Ishikawa (cell line): Measurements from ENCODE around the gene E2F2.

ENCODE experiments used
- CEBPB ChIP-seq: IDR thresholded peaks from 2 replicates; pipeline ENCODE4 v1.6.1; 2012
- CREB1 ChIP-seq: IDR thresholded peaks from 2 replicates; pipeline ENCODE4 v1.6.1; 2012; ENCODE audit warnings: low read depth
- EGR1 ChIP-seq: IDR thresholded peaks from 2 replicates; pipeline ENCODE4 v1.6.1; 2012
- EP300 ChIP-seq: IDR thresholded peaks from 2 replicates; pipeline ENCODE4 v1.6.1; 2012; ENCODE audit warnings: borderline replicate concordance
- FOXM1 ChIP-seq: IDR thresholded peaks from 2 replicates; pipeline ENCODE4 v1.6.1; 2012; ENCODE audit warnings: low read depth, borderline replicate concordance
- NFIC ChIP-seq: IDR thresholded peaks from 2 replicates; pipeline ENCODE4 v1.6.1; 2012
- RAD21 ChIP-seq: IDR thresholded peaks from 2 replicates; pipeline ENCODE4 v1.6.1; 2012; ENCODE audit warnings: low read depth
- TAF1 ChIP-seq: IDR thresholded peaks from 2 replicates; pipeline ENCODE4 v1.6.1; 2012; ENCODE audit warnings: low read depth, mild to moderate bottlenecking
- TCF12 ChIP-seq: IDR thresholded peaks from 2 replicates; pipeline ENCODE4 v1.6.1; 2012; ENCODE audit warnings: low read depth
- TEAD4 ChIP-seq: IDR thresholded peaks from 2 replicates; pipeline ENCODE4 v1.6.1; 2012
- YY1 ChIP-seq: IDR thresholded peaks from 2 replicates; pipeline ENCODE4 v1.6.1; 2012; ENCODE audit warnings: low read depth
- ZBTB7A ChIP-seq: IDR thresholded peaks from 2 replicates; pipeline ENCODE4 v1.6.1; 2012; ENCODE audit warnings: low read depth
- TF ChIP-seq, protein P1 (sequence below): IDR thresholded peaks from 2 replicates; pipeline ENCODE4 v1.6.1; 2012
- TF ChIP-seq, protein P2 (sequence below): IDR thresholded peaks from 2 replicates; pipeline ENCODE4 v1.6.1; 2012; ENCODE audit warnings: low read depth, mild to moderate bottlenecking
- TF ChIP-seq, protein P3 (sequence below): IDR thresholded peaks from 2 replicates; pipeline ENCODE4 v1.6.1; 2012

The E2F2 gene

DNA sequence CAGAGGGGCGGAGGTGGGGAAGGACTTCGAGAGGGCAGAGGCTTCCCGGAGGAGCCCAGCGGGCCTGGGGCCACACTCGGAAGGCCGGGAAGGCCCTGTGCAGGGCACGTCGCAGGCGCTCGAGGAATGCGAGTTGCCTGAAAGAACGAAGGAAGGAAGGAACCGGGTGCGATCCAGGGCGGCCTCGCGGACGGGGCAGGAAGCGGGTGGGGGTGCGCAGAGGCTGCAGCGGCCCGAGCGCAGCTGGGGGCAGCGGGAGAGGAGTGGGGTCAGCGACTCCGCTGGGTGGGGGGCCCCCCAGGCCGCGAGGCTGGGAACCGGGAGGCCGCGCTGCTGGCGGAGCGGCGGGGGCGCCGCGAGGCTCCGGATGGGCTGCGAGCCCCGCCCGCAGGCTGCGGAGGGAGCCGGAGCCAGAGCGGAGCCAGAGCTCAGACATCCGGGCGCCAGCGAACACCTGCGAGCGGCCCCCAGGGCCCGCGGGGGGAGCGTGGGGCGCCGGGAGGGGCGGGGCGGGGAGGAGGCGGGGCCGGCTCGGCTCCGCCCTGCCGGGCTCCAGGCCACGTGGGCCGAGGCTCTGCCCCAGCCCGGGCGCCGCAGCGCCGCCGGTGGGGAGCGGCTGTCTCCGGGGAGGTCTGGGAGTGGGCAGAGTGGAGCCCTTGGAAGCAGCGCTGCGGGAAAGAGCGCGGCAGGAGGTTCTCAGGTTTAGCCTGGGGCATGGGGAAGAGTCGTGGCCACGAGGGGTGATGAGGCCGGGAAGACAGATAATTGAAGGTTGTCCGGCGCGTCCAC, 23.6 kb upstream of the E2F2 start:
- TF ChIP-seq CREB1 (no peak), CEBPB (no peak), TAF1 (peak; percentile 66; the same call in 1 of the 2 replicates), TEAD4 (peak; percentile 2; the same call in 1 of the 2 replicates), ZBTB7A (peak; percentile 70), EP300 (no peak; the same call in 1 of the 2 replicates), NFIC (no peak), TCF12 (peak; percentile 68; the same call in 1 of the 2 replicates), FOXM1 (no peak), RAD21 (no peak), YY1 (peak; percentile 16; the same call in 1 of the 2 replicates), EGR1 (0 out of 2 replicates have a peak, but pooled peaks have one; percentile 4)
- TF ChIP-seq, protein P1, sequence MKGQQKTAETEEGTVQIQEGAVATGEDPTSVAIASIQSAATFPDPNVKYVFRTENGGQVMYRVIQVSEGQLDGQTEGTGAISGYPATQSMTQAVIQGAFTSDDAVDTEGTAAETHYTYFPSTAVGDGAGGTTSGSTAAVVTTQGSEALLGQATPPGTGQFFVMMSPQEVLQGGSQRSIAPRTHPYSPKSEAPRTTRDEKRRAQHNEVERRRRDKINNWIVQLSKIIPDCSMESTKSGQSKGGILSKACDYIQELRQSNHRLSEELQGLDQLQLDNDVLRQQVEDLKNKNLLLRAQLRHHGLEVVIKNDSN: peak; percentile 86
- TF ChIP-seq, protein P2, sequence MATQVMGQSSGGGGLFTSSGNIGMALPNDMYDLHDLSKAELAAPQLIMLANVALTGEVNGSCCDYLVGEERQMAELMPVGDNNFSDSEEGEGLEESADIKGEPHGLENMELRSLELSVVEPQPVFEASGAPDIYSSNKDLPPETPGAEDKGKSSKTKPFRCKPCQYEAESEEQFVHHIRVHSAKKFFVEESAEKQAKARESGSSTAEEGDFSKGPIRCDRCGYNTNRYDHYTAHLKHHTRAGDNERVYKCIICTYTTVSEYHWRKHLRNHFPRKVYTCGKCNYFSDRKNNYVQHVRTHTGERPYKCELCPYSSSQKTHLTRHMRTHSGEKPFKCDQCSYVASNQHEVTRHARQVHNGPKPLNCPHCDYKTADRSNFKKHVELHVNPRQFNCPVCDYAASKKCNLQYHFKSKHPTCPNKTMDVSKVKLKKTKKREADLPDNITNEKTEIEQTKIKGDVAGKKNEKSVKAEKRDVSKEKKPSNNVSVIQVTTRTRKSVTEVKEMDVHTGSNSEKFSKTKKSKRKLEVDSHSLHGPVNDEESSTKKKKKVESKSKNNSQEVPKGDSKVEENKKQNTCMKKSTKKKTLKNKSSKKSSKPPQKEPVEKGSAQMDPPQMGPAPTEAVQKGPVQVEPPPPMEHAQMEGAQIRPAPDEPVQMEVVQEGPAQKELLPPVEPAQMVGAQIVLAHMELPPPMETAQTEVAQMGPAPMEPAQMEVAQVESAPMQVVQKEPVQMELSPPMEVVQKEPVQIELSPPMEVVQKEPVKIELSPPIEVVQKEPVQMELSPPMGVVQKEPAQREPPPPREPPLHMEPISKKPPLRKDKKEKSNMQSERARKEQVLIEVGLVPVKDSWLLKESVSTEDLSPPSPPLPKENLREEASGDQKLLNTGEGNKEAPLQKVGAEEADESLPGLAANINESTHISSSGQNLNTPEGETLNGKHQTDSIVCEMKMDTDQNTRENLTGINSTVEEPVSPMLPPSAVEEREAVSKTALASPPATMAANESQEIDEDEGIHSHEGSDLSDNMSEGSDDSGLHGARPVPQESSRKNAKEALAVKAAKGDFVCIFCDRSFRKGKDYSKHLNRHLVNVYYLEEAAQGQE: no peak
- TF ChIP-seq, protein P3, sequence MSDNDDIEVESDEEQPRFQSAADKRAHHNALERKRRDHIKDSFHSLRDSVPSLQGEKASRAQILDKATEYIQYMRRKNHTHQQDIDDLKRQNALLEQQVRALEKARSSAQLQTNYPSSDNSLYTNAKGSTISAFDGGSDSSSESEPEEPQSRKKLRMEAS: peak; percentile 65

DNA sequence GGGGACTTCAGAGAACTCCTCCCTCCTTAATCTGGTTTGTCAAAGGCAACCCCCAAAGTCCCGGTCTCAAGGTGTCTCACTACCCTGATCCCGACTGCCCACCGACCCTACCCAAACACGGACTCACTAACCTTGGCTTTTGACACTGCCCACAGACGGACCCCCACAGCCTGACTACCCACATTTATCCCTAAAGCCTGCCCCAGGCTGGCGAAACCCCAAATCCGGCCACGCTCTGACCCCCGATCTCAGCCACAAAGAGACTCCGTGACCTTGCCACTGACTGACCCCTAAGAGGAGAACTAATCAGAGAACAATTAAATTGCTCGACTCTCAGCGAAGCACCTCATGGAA, 23.1 kb upstream of the E2F2 start:
- TF ChIP-seq RAD21: no peak
- TF ChIP-seq CEBPB: no peak
- TF ChIP-seq TEAD4: no peak
- no peak for TF ChIP-seq FOXM1
- TF ChIP-seq, protein P2: no peak
- no peak for TF ChIP-seq EGR1
- TF ChIP-seq, protein P3: no peak
- no peak for TF ChIP-seq TCF12
- TF ChIP-seq NFIC: no peak
- TF ChIP-seq ZBTB7A: no peak
- TF ChIP-seq, protein P1: no peak
- TF ChIP-seq YY1: no peak
- no peak for TF ChIP-seq EP300

DNA sequence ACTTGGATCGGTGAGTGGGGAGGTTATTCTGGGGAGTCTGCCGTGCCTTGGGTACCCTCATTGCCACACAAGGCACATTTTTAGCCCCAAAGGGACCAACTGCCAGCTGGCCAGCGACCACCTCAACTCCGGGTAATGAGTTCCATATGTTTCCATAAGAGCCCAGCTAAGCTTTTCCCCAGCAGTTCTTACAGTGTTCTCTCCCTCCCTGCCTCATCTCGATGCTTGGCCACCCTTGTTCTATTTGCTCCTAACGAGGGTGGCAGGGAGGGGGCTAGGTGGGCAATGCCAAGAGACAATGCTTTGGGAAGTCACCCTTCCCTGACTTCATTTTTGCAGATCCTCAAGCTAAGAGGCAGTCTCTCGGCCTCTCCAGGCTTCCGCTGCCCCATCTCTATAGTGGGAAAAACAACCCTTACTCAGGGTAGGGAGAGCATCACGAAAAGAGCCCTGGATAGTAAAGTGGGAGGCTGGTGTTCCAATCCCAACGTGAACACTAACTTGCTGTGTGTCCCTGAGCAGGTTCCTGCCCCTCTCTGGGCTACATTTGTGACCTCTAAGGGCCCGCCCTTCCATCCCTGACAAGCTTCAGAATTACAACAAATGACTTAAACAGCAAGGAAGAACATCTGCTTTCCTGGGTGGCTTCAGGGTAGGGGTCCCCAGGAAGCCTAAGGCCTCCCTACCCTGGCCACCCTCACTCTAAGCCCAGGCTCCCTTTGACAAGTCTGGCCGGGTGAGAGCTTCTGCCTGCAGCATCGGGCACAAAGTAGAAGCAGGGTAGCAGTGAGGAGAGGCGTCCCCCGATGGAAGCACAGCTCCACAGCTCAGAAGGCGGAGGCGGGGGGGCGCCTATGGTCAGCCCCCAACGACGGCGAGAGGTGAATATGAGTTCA, 22.4 kb upstream of the E2F2 start:
- TF ChIP-seq, protein P3: no peak
- TF ChIP-seq TEAD4 (no peak), TAF1 (no peak), CREB1 (no peak), ZBTB7A (no peak), EGR1 (no peak), EP300 (no peak), RAD21 (no peak), TCF12 (no peak), NFIC (no peak), YY1 (no peak), CEBPB (no peak), FOXM1 (no peak)
- TF ChIP-seq, protein P1: no peak
- TF ChIP-seq, protein P2: no peak
